GM18858 (cell line): Measurements from ENCODE around the gene MFAP4.

ENCODE experiments used
- ATAC-seq: cut with Tn5 transposase; IDR thresholded peaks from one replicate; pipeline ENCODE4 v1.9.1; 2021; ENCODE audit not compliant: unreplicated experiment

Gene MFAP4

DNA sequence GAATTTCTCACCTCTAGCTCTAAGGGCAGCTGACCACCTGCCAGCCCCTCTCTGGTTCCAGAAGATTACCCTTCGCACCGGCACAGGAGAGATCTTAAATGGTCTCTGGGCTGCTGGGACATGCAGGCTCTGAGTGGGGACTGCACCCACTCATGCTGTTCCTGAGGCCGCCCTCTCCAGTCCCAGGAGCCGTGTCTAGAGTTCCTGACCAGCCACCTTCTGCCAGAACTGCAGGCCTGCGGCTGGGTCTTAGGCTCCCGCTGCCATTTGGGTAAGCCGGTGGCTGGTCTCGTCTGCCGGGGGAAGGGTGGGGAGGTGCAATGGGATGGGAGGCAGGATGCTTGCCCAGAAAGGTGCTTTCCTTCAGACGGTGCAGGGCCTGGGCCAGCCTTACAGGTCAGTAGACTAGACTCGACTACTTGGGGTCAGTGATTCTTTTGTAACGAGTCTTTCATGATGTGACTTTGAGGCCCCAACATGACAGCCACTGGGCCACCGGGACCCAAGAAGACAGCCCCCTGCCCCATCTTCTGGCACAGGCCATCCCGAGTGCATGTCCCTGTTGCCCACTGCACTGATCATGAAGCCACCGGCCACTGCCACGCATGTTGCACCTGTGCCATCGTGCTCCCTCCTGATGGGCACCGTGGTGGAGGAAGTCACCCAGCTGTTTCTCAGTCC lies 50.9 kb downstream of the MFAP4 start:
- no peak for ATAC-seq

DNA sequence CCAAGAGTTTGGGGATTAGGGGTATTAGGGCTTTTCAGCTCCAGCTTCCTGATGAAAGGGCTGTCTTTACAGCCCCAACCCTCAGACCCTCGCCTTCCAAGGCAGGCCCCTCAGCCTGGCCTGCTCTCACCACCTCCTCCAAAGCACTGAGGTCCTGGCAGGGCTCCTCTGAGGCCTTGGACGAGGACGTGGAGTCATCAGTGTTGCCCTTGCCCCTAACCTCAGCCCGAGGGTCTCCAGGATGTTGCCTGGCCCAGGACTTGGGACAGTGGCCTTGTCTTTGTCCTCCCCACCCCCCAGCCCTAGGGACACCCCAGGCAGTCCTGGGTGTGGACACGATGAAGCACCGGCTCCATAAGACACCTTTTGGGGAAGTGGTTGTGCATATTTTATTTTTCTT lies 52.7 kb downstream of the MFAP4 start:
- no peak for ATAC-seq

DNA sequence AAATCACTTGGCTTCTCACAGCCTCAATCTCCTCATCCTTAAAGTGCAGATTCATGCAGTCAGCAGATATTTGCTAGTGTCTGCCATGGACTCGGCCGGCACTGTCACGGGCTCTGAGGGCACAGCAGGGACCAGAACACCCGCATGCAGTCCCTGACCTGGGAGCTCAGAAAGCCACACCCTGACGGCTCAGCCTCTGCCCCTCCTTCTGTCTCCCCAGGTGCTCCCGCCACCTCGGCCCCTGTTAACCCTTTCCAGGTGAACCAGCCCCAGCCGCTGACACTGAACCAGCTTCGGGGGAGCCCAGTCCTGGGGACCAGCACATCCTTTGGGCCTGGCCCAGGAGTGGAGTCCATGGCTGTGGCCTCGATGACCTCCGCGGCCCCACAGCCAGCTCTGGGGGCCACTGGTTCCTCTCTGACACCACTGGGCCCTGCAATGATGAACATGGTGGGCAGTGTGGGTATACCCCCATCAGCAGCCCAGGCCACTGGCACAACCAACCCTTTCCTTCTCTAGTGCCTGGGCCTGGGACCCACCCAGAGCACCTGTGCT lies 53.2 kb downstream of the MFAP4 start:
- ATAC-seq, result no peak
